HG02623 (cell line): Measurements from ENCODE around the gene SCCPDH.
A peak's percentile ranks its signal among the peaks of the same experiment; 100 is the strongest.

Experiments
- ATAC-seq: cut with Tn5 transposase; IDR thresholded peaks from one replicate; pipeline ENCODE4 v1.9.1; 2021; ENCODE audit warnings: moderate library complexity; ENCODE audit not compliant: unreplicated experiment

The SCCPDH gene

GRCh38 chr1:246782120-246782900 is 58.1 kb downstream of the SCCPDH start:
- ATAC-seq: peak; percentile 31

DNA sequence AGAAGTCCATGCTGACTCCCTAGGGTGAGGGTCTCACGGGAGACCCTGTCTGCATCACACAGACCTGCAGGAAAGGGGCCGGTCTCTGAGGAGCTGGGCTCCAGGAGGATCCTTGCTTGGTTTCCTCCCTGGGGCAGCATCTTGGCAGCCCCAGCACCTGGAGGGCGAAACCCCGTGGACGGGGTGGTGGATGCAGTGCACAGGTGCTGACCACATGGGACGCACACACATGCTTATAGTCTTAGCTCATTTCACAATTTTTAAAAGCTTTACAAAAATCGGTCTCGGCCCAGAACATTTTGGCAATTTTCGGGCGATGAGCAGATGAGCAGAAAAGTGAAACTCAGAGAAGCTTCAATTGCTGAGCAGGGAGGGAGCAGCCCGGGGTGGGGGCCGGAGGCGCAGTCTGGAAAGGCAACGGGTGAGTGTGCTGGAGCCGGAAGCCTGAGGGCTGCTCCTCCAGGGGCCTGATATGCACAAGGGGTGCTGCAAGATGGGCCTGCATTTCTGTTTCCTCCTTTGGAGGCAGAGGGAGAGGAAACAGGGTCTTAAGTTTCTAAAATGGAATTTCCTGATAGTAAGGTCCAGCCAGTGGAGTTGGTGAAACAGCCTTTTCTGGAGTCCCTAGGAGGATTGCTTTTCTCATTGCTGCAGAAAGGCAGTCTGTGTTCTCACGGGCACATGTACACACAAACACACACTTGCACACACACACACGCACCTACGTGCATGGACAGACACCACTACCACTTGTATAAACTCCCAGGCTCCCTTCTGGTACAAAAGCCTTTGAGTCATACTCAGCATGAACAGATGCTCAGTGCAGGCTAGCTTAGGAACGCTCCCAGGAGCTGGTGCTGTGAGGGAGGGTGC is 60.6 kb downstream of the SCCPDH start:
- ATAC-seq: no peak

DNA sequence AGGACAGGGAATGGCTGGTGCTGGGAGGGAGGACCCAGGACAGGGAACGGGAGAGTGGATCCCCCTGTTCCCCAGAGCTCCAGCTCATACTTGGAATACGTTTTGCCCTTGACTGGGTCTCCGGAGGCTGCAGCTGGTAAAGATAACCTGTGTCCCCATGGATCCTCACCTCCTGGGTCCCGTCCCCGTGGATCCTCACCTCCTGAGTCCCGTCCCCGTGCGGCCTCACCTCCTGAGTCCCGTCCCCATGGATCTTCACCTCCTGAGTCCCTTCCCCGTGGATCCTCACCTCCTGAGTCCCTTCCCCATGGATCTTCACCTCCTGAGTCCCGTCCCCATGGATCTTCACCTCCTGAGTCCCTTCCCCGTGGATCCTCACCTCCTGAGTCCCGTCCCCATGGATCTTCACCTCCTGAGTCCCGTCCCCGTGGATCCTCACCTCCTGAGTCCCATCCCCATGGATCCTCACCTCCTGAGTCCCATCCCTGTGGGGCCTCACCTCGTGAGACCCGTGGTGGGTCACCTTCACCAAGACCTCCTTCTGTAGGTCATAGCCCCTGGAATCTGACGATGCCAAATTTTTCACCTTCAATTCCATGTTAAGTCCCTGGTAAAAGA is 61.4 kb downstream of the SCCPDH start:
- ATAC-seq: no peak

DNA sequence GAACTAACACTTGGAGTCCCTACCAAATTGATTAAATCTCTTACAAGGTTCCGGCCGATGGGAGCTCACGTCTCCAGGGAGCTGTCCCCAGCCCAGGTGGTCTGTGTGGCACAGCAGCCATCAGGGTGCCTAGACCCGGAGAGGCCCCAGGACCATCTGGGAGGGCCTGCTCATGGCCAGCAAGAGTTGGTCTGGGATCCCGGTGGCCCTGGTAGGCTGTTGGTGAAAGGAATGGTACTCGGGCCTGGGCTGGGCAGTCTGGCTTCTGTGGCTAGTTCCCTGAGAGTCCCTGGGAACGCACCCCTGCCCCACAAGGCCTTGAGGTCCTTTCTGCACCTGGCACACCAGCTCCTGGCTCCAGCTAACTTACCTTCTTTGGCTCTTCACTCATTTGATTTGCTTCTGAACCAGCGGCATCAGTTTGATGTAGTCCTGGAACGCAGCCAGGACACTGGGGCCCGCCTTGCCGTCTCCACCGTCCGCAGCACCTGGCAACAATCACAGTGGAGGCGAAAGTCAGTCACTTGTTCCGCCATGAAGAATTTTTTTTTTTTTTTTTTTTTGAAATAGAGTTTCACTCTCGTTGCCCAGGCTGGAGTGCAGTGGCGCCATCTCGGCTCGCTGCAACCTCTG is 62.5 kb downstream of the SCCPDH start:
- ATAC-seq: no peak

GRCh38 chr1:246787781-246788513 is 63.7 kb downstream of the SCCPDH start:
- no peak for ATAC-seq

- ATAC-seq: no peak
Observed at GRCh38 chr1:246788895-246789338, 64.7 kb downstream of the SCCPDH start.

GRCh38 chr1:246789454-246790339 is 65.5 kb downstream of the SCCPDH start:
- no peak for ATAC-seq

- ATAC-seq: no peak
Observed at GRCh38 chr1:246790364-246790763, 66.2 kb downstream of the SCCPDH start.

DNA sequence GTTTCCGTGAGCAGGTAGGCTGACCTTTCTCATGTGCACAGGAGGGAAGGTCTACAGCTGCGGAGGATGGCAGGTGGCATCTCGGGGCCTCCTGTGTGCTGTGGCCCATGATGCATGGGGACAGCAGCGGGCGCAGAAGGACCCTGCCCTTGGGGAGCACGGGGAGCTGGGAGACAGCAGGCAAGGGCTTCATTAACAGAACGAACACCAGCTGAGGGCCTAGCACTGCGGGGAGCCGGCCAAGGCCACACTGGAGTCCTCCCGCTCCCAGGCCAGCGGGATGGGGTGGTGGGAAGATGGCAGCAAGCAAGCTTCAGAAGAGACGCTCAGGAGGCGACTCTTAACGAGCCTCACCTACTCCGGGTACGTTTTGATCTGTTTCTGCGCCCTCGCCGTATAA is 66.6 kb downstream of the SCCPDH start:
- ATAC-seq: no peak

DNA sequence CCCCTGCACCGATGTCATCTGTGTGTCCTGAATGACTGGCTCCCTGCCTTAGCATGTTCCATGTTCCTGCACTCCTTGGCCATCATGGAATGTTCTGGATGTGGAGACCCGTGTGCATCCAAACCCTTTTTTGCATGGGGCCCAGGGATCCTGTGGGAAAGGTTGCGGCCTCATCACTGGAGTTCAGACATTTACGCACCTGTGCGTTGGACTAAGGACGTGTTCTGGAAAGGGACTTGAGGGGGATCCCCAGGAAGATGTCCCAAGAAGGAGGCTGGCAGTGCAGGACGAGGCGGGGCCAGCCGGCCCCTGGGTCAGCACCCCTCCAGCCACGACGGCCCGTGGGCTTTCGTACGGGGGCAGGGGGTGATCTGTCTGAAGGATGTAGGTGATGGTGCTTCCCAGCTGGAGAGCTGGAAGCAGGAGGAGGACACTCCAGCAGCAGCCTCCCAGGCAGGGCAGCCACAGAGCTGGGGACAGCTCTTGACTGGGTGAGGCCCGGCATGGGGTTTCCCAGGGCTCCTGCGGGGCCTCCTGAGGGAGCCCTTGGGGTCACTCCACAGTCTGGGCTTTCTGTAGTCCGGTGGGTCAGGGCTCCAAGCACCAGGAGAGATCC is 67.2 kb downstream of the SCCPDH start:
- no peak for ATAC-seq

GRCh38 chr1:246792603-246793002 is 68.4 kb downstream of the SCCPDH start:
- no peak for ATAC-seq

GRCh38 chr1:246793356-246793896 is 69.2 kb downstream of the SCCPDH start:
- no peak for ATAC-seq

- ATAC-seq: no peak
Observed at GRCh38 chr1:246794048-246794827, 70.0 kb downstream of the SCCPDH start.

GRCh38 chr1:246794828-246795671 is 70.8 kb downstream of the SCCPDH start:
- ATAC-seq: no peak

DNA sequence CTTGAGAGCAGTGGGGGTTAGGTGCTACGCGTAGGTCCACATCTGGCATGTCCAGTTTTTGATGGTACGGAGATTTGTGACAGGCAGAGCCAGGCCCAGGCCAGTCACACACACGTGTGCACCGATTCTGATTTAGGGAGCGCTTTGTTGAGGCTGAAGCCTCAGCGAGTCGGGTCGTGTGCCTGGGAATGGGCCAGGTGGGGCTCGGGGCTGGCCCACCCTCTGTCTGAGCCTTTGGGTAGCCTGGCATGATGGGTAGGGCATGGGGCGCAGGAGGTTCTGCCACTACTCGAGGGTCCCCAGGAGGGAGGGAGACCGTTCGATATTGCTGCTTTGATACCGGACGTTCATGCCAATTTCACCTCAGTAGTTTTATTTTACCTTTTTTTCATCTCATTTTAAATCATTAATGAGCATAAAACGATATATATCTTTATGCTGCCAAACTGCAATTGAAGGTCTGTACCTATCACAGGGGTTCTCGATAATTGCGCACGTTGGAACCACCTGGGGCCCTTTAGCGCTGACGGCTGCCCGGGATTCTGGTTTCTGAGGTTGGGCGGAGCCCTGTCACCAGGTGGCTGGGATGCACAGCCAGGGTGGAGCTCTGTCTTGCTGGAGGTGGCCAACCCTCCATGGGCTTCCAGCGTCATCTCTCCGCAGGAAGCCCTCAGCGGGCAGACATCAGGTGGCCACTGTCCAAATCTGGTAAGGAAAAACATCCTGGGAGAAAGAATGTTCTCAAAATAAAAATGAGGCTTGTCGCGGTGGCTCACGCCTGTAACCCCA is 71.9 kb downstream of the SCCPDH start:
- ATAC-seq: no peak

DNA sequence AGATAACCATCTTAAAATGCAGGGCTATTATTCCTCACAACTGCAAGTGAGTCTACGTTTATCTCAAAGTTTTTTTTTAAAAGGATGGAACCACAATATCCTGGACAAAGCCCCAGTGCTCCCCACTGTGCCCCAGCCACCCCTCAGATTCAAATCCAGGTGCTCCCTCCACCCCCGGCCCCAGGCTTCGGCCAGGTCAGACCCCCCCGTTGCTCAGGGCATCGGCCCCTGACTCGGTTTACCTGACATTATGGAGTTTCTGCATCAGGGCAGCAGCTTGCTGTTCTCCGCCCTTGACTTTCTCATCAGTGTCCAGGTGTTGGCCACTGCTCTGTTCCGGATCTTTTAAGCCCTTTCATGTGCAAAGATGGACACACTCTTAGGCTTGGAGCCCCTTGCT is 72.9 kb downstream of the SCCPDH start:
- ATAC-seq: no peak
